Loucy (cell line): ENCODE measurements around the gene CLCNKB.

Experiments
- CTCF ChIP-seq: fragments of 200-600 bp; sonication (generic); conservative IDR thresholded peaks from 2 replicates; pipeline ENCODE4 v1.5.1; 2014; ENCODE audit warnings: mild to moderate bottlenecking, antibody characterized with exemption, low read length
- EZH2phosphoT487 ChIP-seq: fragments of 200-600 bp; IDR thresholded peaks from 2 replicates; pipeline ENCODE4 v1.6.1; 2018; ENCODE audit warnings: antibody characterized with exemption, mild to moderate bottlenecking, moderate library complexity, borderline replicate concordance

- no peak for TF ChIP-seq CTCF
- TF ChIP-seq EZH2phosphoT487: no peak
These were observed 4.4 kb downstream of the CLCNKB start for GRCh38 chr1:16047791-16048475.
